Mesodermal cell (in vitro differentiated cells): ENCODE data around the gene COX7C.

ENCODE experiments used
- H3K27ac ChIP-seq: 2 replicates; pipeline ENCODE4 v1.7.0; 2013; ENCODE audit warnings: mild to moderate bottlenecking, low read depth, low read length, moderate library complexity; ENCODE audit not compliant: severe bottlenecking
- H3K36me3 ChIP-seq: 2 replicates; pipeline ENCODE4 v1.7.1; 2013; ENCODE audit warnings: mild to moderate bottlenecking, low read length, moderate library complexity; ENCODE audit not compliant: control insufficient read depth, insufficient read depth
- H3K4me1 ChIP-seq: one replicate; pipeline ENCODE4 v1.7.1; 2013; ENCODE audit warnings: mild to moderate bottlenecking, low read length; ENCODE audit not compliant: insufficient read depth, control insufficient read depth, poor library complexity, severe bottlenecking
- H3K4me3 ChIP-seq: 2 replicates; pipeline ENCODE4 v1.7.0; 2013; ENCODE audit warnings: low read length, control low read depth, mild to moderate bottlenecking; ENCODE audit not compliant: insufficient read depth, poor library complexity, severe bottlenecking; ENCODE audit errors: extremely low read depth
- H3K9me3 ChIP-seq: 2 replicates; pipeline ENCODE4 v1.7.1; 2013; ENCODE audit warnings: mild to moderate bottlenecking, low read length, moderate library complexity; ENCODE audit not compliant: control insufficient read depth
- WGBS, 2 experiments: methylation state at CpG; one replicate each; pipeline ENCODE4 v1.1.5; 2013; ENCODE audit warnings: missing lambda C conversion rate in 2 of 2; ENCODE audit not compliant: insufficient coverage in 2 of 2; 5-methylcytosine and 5-hydroxymethylcytosine counted together

Gene COX7C

GRCh38 chr5:86665984-86666760, 48.4 kb downstream of the COX7C start:
- no peak overlapping the region for H3K27ac ChIP-seq
- H3K4me1 ChIP-seq, result no peaks in the 10 kb centered on the region
- no peaks in the 10 kb centered on the region for H3K36me3 ChIP-seq
- 86 to 93% methylated on average over 4 to 8 of the region's 13 CpGs for WGBS, 2 experiments
- H3K4me3 ChIP-seq, result no peak overlapping the region
- no peaks in the 10 kb centered on the region for H3K9me3 ChIP-seq

- 100% methylated on average over 2 of the region's 3 CpGs; no CpG with 5 or more reads in 1 of the 2 experiments for WGBS, 2 experiments
- Histone ChIP-seq H3K36me3 (no peaks in the 10 kb centered on the region), H3K4me3 (no peak overlapping the region), H3K27ac (no peak overlapping the region), H3K9me3 (no peaks in the 10 kb centered on the region), H3K4me1 (no peaks in the 10 kb centered on the region)
These were observed 49.2 kb downstream of the COX7C start for GRCh38 chr5:86666981-86667380.
